HG03378 (cell line): Measurements from ENCODE around the gene TRNT1.

Experiments used
- ATAC-seq: cut with Tn5 transposase; IDR thresholded peaks from one replicate; pipeline ENCODE4 v1.9.1; 2021; ENCODE audit warnings: mild to moderate bottlenecking, moderate library complexity; ENCODE audit not compliant: unreplicated experiment

Gene TRNT1

DNA sequence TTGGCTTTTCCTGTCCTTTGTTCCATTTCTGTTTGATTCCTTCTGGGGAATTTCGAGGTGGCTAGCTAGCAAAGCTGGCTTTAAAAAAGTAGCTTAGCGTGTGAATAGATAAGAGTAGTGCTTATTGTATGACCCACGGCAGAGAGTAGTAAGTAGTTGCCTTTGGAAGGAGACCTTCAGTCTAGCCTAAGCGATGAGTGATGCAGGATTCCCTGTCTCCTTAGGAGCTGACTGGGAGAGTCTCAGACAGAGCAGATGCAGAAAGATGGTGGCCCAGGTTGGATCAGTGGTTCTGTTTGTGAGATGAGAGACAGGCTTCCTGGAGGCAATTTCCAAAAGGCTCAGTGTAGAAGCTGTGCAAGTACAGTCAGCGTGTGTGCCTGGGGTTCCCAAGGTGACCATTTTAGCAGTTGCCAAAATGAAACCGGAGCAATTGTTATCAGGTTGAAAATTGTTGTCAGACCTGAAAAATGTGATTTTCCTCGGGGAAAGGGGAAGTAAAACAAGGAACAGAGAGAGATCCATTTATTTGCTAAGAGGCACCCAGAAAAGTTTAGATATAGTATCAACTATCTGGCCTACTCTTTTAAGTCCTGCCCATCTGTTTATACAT is 15.9 kb upstream of the TRNT1 start:
- ATAC-seq, result no peak

DNA sequence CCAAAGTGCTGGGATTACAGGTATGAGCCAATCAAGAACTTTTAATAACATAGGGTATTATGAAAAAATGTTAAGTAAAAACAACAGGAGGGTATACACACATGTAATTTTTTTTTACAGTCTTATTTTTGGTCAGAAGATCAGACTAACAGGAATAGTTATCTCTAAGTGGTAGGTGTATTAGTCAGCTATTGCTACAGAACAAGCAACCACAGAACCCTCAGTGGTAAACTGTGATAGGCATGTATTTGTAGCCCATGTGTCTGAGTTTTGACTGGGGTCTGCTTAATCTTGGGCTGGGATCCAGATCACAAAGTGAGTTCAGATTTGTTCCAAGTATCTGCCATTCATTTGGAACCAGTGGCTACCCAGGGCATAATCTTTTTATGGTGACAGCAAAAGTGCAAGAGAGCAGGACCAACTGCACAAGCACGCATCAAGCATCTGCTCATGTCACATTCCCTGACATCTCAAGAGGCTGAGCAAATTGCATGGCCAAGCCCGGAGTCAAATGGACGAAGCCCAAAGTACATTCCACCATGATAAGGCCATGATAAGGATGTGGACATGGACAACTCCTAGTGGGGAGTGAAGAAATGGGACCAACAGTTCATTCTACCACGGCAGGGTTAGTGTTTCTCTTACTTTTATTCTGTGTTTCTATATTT is 13.6 kb upstream of the TRNT1 start:
- ATAC-seq, result no peak

DNA sequence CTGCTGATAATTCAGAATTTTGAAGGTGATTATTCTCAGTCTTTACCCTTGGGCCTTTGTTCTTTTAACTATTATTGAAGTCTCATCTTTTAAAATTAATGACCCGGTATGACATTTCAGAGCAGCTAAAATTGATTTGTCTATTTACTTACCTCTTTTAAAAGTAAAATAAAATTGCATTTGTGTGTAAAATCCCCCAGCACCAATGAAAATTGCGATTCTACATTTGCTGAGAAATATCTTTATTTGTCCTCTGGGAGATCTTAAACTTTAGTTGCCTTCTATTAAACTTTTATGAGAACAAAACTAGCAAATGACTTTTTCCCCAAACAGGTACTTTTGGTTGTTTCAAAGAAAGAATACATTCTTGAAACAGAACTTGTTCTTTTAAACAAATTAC is 9.1 kb upstream of the TRNT1 start:
- no peak for ATAC-seq

DNA sequence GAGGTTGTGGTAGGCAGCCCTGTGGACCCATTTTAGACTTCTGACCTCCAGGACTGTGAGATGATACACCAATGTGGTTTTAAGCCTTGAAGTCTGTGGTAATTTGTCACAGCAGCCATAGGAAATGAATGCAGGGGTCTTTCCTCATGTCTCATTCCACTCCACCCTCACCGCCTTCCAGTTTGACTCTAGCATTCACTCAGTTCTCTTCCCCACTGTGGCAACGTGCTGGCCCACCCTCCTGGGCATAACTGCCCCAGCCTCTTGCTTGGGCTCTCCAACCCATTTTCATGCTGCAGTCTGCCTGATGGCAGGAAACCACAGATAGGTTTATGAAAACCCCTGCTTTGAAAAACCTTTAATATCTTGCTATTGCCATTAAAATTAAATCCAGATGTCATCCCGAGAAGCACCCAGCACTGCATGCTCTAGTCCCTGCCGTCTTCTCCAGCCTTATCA is 7.3 kb upstream of the TRNT1 start:
- no peak for ATAC-seq

DNA sequence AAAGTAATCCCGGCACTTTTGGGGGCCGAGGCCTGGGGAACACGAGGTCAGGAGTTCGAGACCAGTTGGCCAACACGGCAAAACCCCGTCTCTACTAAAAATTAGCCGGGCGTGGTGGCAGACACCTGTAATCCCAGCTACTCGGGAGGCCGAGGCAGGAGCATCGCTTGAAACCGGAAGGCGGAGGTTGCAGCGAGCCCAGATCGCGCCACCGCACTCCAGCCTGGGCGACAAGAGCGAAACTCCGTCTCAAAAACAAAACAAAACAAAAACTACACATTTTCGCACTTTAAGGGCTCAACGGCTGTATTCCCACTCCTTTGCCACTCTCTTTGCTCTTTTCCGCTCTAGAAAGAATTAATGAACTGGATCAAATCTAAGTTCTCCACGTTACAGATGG is 763 bp upstream of the TRNT1 start:
- no peak for ATAC-seq

DNA sequence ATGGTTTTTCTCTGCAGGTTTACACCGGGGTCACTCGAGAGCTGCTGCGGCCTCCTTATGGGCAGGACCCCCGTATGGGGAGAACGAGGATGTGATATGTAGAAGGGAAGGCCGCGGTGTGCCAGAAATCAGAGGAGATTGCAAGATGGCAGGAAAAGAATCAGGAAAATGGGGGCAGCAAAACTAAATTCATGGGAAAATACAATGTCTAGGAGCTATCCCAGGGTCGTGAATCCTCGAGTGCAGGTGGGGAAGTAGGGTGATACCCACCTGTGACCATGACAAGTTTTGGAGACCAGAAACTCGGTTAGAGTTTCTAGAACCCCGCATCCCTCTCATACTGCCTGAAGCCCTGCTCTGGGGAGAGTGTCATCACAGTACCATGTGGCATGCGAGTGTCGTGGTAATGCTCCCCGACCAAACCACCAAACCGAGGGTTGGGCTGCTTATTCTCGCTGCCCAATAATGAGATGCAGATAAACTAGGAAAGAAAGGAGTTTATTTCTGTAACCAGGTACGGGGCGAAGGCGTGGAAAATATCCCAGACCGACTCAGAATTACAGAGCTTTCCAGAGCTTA is 781 bp downstream of the TRNT1 start:
- ATAC-seq, result peak; percentile 25

DNA sequence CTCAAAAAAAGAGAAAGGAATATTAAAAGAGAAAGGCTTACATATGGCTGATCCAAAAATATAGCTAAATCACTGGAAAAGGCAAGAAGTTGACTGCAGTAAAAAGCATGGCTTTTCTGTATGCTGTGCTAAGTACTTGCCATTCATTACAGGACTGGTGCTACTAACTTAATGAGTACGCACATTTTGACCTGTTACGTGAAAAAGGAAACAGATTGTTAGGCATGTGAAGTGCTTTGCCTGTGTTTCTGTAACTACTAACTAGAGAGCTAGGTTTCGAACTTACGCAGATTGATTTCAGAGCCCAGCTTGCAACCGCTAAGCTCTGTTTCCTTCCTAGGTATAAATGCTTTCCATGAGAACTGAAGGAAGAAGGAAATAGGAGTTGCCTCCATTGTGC is 2.8 kb downstream of the TRNT1 start:
- no peak for ATAC-seq

DNA sequence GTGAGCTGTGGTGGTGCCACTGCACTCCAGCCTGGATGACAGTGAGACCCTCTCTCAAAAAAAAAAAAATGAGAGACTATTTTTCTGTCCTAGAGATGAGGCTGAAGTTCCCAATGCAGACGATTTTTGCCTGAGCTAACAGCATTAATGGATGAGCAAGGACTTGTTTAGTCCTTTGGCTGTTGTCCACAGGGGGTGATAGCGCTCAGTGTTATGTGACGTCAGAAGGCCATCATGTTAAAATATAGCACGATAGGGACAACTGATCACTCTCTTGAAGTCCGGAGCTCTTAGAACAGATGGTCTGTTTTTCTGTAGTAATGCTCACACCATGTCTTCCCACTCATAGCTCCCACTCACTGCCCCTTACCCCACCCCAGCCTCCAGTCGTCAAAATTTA is 6.8 kb downstream of the TRNT1 start:
- ATAC-seq, result no peak

DNA sequence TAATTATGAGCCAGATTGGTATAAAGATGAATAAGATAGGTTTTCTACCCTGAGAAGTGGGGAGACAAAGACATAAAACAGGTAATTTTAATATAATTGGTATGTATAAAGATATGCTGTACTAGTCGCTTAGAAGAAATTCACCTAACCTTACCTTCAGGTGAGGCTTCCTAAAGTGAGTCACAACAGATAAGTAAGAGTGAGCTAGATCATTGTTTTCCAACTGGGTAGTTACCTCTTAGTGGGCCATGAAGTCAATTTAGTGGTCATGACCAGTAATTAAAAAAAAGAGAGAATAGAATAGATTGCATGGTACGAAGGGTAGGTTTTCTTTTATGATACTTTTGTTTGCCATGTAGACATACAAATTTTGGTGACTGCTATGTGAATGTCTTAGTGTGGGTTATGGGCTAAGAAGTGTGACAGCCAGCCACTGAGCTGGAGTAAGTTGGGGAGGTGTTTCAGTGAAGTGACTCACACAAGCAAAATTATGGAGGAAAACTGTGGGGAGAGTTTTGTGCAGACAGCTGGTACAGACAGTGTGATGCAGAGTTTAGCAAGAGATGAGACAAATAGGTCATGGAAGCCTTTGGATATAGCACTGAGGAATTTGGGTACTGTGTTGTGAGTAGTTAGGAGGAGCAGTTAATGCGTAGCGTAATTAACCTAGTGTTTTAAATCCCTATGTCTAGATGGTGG is 8.2 kb downstream of the TRNT1 start:
- no peak for ATAC-seq

DNA sequence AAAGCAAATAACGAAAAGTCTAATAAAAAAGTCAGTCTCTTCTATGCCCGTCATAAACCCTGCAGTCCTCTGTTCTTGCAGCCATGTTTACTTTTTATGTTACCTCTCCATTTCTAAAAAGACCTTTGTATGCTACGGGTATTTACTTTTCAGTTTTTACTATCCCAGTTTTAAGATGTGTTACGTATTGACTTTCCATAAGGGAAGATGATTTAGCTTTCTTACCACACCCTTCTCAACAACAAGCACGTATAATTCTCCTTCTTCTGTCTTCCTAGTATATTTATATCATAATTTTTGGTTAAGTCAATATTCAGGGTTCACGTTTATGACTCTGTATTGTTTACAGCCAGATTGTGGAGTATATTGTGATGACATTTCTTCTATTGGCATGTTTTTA is 10.8 kb downstream of the TRNT1 start:
- no peak for ATAC-seq

DNA sequence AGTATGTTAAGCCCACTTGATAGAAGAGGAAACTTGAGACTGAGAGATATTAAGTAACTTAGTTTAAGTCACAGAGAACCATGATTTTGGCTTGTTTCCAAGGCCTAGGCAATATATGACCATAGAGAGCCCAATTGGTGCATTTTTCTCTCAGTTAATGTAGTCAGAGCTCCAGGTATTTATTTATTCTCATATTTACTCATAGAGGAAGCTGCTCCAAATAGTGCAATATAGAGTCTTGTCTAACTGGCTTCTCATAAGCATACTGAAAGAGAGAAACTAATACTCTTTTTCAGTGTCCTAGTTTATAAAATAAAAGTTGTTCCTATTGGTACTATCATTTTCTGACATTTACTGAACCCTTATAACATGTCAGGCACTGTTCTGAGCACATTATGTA is 15.2 kb downstream of the TRNT1 start:
- ATAC-seq, result no peak

DNA sequence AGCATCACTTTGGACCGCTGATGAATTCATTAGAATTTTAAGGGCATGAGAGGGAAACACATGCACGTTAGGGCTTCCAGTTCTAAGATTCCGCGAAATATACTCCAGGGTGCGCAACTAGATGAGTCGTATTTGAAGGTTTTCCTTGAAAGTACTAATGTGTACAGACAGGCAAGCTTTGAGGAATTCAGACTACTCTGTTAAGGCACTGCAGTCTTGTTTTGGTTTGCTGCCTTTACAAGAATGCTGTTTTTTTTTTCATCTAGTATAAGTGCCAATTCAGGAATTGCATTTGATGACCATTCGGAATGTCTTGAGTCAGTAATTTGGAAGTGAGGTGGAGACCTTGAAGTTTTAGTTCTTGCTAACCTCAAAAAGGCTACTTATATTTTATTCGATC is 19.1 kb downstream of the TRNT1 start:
- ATAC-seq, result no peak

DNA sequence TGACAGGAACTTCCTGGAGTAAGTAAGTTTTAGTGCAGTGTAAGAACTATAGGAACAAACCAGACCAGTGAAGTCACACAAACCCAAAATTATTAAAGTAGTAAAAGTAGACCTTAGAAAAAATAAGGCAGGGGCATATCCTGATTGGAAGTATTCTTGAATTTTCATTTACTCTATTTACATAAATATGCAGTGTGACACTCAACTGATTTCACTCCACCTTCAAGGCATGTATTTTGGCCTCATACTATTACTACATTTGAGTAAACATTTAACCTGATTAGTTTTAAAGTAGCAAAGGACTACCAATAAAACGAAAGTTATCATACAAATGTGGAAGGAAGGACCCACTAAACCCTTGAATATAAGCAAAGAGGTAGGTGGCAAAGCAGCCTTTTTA is 22.8 kb downstream of the TRNT1 start:
- ATAC-seq, result no peak

DNA sequence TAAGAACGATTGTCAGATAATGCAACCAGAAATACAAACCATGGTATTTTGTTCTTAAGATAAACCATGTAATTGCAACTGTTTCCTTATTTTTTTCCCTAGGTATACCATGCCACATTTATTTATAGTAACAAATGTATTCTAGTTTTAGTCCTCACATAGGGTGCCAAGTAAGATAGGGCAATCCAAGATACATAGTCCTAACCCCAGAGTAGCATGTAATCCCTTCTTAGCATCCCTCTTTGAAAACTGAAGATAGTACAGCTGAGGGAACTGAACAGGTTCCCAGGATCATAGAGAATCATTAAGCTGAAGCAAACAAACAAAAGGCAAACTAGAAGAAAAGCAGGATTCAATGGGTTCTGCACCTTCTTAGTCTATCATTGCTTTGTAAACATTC is 24.8 kb downstream of the TRNT1 start:
- ATAC-seq, result no peak

DNA sequence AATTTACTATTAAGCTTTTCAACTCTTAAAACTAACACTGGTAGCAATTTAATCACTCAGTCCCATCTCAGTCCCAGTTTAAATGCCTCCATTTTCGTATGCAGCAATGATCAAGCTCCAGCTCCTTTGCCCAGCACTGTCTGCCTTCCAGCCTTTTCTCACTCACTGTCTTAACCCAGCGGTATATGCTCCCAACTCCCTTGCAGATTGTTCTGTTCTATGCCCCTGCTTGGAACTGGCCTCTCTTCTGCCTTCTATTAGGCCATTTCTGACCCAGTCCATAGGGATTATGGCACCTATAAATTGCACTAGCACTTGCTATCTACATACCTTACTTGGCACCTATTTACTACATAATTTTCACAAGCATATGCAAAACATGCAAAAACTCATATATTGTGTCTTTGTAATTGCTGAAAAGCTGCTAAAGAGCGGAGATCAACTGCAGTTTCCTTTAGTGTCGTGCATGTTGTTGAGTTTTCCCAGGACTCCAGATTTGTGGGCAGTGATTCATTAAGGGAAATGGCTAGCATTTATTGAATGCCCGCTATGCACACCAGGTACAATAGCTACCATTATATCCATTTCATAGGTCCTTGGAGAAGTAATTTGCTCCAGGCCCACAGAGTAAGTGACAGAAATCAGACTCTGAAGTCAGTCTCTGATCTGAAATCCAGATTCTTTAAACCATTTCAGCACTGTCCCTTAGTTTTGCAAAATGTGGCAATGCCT is 28.3 kb downstream of the TRNT1 start:
- ATAC-seq, result no peak

DNA sequence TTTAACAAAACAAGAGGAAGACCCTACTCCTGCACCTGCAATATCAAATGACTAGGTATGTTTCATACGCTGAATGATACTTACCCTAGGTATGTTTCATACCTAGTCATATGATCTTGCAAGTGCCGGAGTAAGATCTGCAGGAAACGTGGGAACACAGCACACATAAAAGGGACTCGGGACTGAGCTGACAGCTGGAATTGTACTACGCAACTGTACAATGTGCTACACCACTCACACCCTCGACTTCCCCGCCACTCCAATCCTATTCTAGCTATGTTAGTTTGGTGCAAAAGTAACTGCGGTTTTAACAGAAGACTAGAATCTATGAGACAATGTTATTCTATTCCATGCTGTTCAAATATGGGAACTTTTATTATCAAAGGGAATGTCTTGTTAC is 30.7 kb downstream of the TRNT1 start:
- no peak for ATAC-seq

DNA sequence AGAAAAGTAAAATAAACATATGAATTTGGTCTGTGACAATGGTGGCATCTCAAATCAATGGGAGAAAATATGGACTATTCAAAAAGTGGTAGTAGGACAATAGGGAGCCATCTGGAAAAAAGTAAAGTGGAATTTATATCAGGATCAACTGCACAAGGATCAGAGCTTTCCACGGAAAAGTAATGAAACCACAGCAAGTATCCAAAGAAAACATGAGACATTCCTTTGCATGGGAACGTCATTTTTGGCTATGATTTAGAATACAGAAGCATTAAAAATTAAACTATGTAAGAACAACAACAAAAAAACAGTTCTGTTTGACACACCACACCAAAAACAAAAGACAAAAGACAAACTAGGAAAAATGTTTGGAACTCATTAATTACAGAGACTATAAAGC is 34.1 kb downstream of the TRNT1 start:
- ATAC-seq, result no peak

DNA sequence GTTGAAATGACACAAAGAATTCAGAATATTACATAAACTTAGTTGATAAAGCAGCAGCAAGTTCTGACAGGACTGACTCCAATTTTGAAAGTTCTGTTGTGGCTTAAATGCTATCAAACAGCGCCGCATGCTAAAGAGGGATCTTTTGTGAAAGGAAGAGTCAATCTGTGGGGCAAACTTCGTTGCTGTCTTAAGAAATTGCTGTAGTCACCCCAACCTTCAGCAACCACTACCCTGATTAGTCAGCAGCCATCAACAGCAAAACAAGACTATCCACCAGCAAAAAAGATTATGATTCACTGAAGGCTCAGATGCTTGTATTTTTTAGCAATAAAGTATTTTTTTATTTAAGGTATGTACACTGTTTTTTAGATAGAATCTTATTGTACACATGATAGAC is 38.5 kb downstream of the TRNT1 start:
- ATAC-seq, result no peak

DNA sequence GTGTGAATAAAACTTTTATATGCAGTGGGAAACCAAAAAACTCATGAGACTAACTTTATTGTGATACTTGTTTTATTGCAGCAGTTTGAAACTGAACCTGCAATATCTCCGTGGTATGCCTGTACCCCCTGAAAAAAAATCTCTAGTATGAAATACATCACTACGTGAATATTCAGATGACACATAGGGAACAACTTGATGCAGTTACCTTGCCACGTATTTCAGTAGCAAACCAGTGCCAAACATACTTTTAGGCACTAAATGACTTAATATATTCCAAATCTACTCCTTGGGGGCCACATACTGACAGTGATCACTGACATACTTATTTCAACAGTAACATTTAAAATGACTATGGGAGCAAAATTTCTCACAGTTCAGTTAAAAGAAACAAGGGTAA is 38.9 kb downstream of the TRNT1 start:
- ATAC-seq, result no peak

DNA sequence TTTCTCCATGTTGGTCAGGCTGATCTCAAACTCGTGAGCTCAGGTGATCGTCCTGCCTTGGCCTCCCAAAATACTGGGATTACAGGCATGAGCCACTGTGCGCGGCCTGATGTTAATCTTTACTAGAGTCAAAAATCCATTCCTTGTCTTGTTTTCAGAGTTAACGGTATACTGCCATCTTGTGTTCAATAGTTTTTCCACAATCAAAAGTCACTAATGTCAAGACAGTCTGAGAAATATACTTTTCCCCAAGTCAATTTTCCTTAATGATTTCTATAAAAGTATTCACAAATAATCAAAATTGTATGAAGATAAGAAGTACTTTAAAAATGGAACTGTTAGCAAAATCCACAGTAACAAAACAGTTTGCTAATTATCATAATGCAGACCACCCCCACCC is 44.3 kb downstream of the TRNT1 start:
- ATAC-seq, result peak; percentile 48

DNA sequence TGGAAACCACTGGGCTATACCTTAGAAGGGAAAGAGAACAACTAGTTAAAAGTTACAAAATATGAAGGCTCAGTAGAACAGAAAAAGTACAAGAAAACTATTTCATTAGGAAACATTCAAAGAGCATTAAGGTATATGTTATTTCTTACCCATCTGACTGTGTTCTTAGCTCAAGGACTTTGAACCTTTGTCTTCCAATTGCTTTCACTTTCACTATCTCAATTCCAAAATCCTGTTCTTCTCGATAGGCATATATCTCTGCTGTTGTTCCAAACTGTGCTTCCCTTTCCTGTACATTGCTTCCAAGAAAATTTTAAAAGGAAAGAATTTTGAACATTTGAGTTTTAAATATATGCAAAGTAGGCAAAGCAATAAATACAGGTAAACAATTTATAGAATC is 45.9 kb downstream of the TRNT1 start:
- ATAC-seq, result no peak
